ENCODE results near the gene ADAM19.
"Not testable (repeated sequence)": the region's sequence is repeated elsewhere in the genome, so short reads cannot be mapped to it uniquely, and the experiment has no call there.

Gene ADAM19

DNA sequence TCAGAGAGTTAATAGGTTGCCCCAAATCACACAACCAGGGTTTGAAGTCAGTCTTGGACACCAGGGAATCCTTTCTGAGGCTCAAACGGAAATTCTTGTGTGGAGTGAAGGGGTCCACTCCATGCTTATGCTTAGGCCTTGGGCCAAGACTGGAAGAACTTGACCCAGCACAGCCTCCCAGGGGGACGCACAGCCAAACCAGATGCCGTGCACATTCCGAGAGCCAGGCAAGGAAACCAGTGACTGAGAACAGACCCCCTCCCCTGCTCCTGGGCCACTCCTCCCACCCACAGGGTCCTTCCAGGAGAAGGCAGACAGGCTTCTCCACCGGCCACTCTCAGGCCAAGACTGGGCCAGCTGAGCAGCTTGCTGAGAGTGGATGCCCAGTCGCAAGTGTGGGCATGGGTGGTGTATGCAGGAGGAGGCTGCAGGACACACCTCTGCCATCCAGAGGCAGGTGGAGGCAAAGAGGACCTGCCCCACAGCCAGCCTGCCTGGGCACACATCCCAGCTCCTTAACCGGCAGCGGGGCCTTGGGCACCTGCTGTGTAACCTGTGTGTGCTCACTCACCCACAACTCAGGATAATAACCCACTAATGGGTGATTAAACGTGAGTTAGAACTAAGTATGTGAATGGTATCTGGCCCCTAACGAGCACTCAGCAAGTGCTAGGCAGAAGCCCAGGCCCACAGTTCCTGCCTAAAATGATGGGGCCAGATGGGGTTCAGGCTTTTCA is 77.5 kb downstream of the ADAM19 start:
- DNase-seq: no peak
- TF ChIP-seq POLR2A (IDR thresholded peaks at IDR 0.05; ENCODE audit: low read length) (no peak), GATA1 (IDR thresholded peaks at IDR 0.05; ENCODE audit: low read depth, low read length) (no peak)

DNA sequence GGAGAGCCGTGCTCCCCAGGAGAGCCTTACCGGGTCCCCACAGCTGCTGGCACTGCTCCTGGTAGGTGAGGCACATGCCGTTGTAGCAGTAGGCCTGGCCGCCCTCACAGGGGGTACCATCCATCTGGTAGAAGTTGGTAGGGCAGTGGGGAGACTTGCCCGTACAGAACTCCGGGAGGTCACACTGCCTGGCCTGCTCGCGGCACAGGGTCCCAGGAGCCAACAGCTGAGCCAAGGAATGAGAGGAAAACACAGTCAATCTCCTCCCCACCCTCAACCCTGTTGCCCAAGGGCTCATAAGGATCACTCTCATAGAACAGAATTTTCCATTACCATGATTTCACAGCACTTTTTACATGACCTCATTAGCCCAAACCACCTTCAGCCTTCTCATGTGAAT is 78.7 kb downstream of the ADAM19 start:
- no peak for DNase-seq
- TF ChIP-seq POLR2A (IDR thresholded peaks at IDR 0.05; ENCODE audit: low read length) (no peak), GATA1 (IDR thresholded peaks at IDR 0.05; ENCODE audit: low read depth, low read length) (no peak)

DNA sequence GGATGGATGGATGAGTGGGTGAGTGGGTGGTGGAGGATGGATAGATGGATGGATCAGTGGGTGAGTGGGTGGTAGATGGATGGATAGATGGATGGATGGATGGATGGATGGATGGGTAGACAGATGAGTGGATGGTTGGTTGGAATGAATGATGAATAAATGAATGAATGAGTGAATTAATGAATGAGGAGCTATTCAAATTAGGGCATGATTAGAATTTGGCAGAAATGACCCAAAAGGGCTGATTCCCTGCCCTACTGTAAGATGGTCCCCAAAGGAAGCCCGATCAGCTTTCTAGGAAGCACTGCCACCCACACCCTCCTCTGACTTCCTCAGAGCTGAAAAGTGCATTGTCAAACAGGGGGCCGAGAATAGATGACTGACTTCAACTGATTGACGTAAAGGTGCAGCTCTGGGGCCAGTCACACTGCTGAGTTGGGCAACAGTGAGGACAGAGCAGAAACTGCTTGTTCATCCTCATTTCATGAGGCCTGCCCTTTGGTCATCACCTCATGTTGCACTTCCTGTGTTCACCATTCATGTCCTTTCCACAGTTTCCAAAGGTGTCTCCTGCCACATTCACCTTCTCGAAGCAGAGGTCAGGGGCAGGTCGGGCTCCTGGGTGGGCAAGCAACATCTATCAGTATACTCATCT is 81.3 kb downstream of the ADAM19 start:
- no peak for DNase-seq
- no peak for TF ChIP-seq POLR2A (IDR thresholded peaks at IDR 0.05; ENCODE audit: low read length)
- no peak for TF ChIP-seq GATA1 (IDR thresholded peaks at IDR 0.05; ENCODE audit: low read depth, low read length)

DNA sequence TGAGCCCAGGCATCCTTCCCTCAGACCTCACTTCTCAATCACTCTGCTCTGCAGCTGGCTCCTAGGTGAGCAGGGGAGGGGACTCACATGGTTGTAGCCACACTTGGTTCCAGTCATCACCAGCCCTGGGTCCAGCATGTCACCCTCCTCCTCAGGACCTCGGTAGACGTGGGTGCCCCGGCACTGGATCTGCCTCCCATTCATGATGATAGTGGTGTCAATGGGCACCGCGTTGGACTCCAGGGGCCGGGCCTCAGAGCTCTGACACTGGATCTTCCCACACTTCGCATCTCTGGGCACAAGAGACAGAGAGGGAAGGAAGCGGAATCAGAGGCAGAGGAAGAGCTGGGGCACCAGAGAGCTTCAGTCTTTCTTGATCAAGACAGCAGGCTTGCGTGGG is 82.7 kb downstream of the ADAM19 start:
- no peak for DNase-seq
- TF ChIP-seq POLR2A (IDR thresholded peaks at IDR 0.05; ENCODE audit: low read length) (no peak), GATA1 (IDR thresholded peaks at IDR 0.05; ENCODE audit: low read depth, low read length) (no peak)

DNA sequence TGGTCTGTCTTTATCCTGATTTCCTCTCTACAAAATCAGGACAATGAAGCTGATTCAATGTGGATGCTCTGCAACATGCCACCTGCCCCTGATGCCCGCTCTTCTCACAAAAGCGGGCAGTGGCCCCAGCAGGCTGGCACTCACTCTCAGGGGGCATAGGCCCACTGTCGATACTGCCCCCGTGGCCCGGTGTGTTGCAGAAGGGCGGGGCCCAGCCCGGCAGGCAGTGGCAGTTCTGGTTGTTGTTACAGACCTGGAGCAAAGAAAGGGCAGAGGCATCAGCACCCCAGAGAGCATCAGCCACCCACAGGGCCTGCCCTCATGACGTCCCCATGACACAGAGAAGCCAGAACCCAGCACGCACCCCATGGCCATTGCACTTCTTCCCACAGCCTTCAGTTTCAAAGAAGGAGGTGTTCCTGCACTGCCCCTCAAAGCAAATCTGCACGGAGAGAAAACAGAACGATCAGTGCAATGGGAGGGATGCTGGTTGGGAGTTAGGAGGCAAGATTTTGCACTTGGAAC is 84.0 kb downstream of the ADAM19 start:
- TF ChIP-seq GATA1 (IDR thresholded peaks at IDR 0.05; ENCODE audit: low read depth, low read length) (no peak), POLR2A (IDR thresholded peaks at IDR 0.05; ENCODE audit: low read length) (no peak)
- no peak for DNase-seq

DNA sequence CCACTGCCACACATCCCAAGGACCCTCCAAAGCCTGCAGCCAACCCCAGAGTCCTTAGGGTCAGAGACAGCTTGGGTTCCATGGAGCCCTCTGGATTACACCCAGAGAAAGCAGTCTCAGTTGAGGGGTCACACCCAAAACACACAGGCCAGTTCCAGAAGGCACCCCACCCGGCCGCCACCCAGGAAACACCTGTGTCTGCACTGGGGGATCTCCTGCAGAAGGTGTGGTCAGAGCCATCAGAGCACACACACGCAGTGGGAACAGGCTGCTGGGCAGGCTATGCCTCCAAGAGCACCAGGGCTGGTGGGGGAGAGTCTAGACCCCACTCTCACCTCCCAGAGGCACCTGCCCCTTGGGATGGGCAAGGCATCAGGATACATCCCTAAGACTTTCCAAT is 88.2 kb downstream of the ADAM19 start:
- TF ChIP-seq POLR2A (IDR thresholded peaks at IDR 0.05; ENCODE audit: low read length) (no peak), GATA1 (IDR thresholded peaks at IDR 0.05; ENCODE audit: low read depth, low read length) (no peak)
- no peak for DNase-seq

DNA sequence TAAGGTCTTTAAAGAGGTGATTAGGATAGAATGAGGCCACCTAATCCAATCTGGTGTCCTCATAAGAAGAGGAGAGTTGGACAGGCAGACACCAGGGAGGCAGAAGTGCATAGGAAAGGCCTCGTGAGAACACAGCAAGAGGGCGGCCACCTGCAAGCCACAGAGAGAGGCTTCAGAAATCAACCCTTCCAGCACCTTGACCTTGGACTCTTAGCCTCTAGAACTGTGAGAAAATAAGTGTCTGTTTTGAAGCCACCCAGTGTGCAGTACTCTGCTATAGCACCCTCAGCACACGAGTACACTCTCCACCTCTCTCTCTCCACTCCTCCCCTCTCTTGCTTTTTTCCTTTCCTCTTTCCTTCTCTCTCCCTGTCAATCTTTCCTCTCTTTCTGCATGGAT is 88.7 kb downstream of the ADAM19 start:
- TF ChIP-seq POLR2A (IDR thresholded peaks at IDR 0.05; ENCODE audit: low read length) (no peak), GATA1 (IDR thresholded peaks at IDR 0.05; ENCODE audit: low read depth, low read length) (no peak)
- no peak for DNase-seq

DNA sequence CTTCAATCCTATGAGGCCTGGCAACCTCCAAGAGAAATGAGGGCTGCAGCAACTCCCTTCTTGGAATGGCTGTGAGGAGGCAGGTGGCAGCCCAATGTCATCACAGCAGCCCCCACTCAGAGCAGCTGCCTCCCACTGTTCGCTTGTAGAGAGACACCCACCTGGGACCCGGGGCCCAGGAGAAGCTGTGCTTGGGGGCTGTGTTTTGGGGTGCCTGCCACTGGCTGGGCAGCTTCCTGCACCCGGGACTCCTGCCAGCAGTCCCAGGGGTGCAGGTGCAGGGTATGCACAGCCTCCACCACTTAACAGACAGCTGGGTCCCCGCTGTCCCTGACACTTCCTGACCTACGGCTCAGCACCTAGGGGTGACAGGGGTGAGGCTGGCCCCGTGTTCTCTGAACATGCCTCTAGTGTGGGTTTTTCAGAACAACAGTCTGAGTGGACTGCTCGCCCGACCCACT is 89.3 kb downstream of the ADAM19 start:
- TF ChIP-seq POLR2A (IDR thresholded peaks at IDR 0.05; ENCODE audit: low read length) (no peak), GATA1 (IDR thresholded peaks at IDR 0.05; ENCODE audit: low read depth, low read length) (no peak)
- no peak for DNase-seq

DNA sequence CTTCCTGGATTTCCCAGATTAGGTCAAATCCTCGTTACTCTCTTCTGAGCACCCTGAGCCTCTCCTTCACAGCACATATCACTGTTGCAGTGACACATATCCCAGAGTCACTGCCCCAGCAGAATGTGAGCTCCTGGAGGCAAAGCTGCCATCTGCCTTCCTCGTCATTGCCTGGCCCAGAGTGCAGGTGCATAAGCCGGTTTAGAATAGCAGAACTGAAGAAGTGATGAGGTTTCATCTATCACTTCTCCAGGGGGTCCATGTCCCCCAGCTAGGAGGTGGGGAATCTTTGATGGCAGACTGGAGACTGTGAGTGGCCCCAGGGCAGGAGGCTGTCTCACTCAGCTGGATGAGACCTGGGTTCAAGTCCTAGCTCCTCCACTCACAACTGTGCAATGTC is 89.8 kb downstream of the ADAM19 start:
- DNase-seq: no peak
- TF ChIP-seq POLR2A (IDR thresholded peaks at IDR 0.05; ENCODE audit: low read length) (no peak), GATA1 (IDR thresholded peaks at IDR 0.05; ENCODE audit: low read depth, low read length) (no peak)

DNA sequence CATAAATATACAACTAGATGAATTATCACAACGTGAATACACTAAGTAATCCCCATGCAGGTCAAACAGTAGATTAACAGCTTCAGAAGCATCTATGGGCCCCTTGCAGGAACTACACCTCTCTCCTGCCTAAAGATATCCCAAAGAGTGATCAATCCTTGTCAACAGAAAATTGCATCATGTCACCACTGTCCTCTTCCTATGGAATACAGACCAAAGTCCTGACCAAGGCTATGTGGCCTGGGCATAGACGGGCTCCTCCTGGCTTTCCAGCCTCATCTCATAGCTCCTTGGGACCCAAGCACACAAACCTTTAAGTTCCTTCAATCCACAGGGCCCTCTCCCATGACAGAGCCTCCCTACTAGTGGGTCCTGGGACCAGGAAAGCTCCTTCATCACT is 90.2 kb downstream of the ADAM19 start:
- no peak for DNase-seq
- TF ChIP-seq GATA1 (IDR thresholded peaks at IDR 0.05; ENCODE audit: low read depth, low read length): no peak
- no peak for TF ChIP-seq POLR2A (IDR thresholded peaks at IDR 0.05; ENCODE audit: low read length)

DNA sequence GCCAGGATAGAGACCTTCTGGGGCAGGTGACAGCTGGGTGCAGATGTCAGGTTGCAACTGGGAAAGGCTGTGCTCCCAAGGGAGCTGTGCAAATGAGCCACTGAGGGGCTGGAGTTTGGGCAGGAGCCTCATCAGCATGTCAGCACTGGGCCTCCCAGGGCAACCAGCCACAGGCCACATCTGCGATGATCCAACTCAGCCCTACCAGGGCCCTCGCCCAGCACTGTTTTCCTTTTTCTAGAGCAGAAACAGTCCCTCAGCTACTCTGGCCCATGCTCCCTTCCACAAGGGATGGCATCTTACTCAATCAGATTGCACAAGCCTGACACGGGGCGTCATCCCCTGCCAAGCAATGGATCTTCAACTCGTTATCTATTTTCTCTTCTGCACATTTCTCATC is 90.8 kb downstream of the ADAM19 start:
- no peak for TF ChIP-seq POLR2A (IDR thresholded peaks at IDR 0.05; ENCODE audit: low read length)
- TF ChIP-seq GATA1 (IDR thresholded peaks at IDR 0.05; ENCODE audit: low read depth, low read length): no peak
- DNase-seq: no peak

DNA sequence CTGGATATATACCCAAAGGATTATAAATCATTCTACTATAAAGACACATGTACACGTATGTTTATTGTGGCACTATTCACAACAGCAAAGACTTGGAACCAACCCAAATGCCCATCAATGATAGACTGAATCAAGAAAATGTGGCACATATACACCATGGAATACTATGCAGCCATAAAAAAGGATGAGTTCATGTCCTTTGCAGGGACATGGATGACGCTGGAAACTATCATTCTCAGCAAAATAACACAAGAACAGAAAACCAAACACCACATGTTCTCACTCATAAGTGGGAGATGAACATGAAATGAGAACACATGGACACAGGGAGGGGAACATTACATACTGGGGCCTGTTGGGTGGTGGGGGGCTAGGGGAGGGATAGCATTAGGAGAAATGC is 92.9 kb downstream of the ADAM19 start:
- DNase-seq: not testable (repeated sequence)

DNA sequence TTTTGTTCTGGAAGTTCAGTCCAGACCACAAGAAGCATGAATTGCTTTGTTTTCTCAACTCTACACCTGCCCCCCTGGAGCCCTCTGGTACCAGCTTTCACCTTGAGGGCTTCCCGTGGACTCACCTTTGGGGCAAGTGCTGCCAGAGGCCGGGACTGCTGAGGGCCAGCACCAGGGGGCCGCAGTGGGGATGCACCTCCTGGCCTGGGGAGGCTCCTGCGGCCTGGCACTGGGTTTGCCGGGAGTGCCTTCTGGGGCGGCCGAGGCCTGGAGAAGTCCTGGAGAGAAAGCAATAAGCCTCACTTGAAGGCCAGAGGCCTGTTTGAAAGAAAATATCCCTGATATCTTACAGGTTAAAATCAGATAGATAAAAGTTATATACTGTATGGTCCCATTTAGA is 93.9 kb downstream of the ADAM19 start:
- TF ChIP-seq GATA1 (IDR thresholded peaks at IDR 0.05; ENCODE audit: low read depth, low read length) (no peak), POLR2A (IDR thresholded peaks at IDR 0.05; ENCODE audit: low read length) (no peak)
- no peak for DNase-seq

DNA sequence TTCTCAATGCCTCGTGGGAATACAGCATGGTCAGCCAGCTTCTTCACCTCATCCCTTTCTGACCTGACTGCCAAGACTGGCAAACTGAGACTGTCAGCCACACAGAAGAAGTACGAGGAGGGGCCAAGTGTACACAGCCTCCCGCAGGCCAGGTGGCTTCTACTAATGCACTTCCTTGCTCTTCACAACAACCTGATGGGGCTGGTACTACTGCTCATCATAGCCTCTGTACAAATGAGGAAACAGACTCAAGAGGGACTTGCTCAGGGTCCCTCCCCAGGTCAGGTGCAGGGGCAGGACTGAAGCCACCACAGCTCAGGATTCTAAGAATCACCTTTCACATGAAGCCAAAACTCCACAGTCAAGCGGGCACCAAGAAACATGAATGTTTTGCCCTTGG is 94.3 kb downstream of the ADAM19 start:
- TF ChIP-seq GATA1 (IDR thresholded peaks at IDR 0.05; ENCODE audit: low read depth, low read length) (no peak), POLR2A (IDR thresholded peaks at IDR 0.05; ENCODE audit: low read length) (no peak)

More for the DNA sequence above, 94.3 kb downstream of the ADAM19 start:
- DNase-seq: no peak

Measured in erythroblast (primary cell).